ENCODE results near the gene RIGI. TPM values are rescaled to one million over a fixed set of nuclear protein-coding genes. Genes with fewer than 3 reads are reported as not detected.

The RIGI gene
- total and polyA plus RNA-seq, 2 of the 13 experiments (the other 11 are each of a cell fraction or from before 2014, with no cell fraction given), result 3.0 to 8.2 TPM

DNA sequence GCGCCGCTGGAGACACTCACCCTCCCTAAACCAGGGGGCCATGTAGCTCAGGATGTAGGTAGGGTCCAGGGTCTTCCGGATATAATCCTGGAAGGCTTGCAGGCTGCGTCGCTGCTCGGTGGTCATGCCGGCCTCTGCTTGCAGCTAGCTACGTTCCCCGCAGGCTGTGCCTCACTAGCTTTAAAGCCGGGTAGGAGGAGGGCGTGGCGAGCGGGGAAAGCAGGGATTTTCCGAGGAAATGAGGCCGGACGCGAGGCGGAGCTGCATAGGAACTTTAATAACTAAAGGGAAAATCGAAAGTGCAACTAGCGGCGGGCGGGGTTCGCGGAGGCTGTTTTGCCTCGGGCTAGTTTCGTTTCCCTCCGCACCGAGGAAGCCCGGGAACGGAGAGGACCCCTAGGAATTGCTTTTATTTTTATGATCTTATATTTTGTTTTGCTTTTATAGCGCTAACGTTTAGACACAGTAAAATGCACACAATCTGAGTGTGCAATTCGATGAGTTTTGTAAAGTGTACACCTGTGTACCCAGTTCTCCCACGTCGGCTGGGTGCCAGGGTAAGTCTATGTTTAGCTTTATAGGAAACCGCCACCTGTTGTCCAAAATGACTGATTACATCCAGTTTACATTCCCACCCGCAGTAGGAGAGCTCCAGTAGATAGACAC, at the start of gene RIGI (continued):
- peak; percentile 76; the same call in 1 of the 2 replicates for TF ChIP-seq ZFP90 (CRISPR knock-in tag; IDR thresholded peaks at IDR 0.05; ENCODE audit: borderline replicate concordance)
- peak; percentile 73; the same call in 1 of the 2 replicates for TF ChIP-seq ZNF264 (CRISPR knock-in tag; IDR thresholded peaks at IDR 0.05)
- TF ChIP-seq ZNF782 (CRISPR knock-in tag; IDR thresholded peaks at IDR 0.05; ENCODE audit: borderline replicate concordance), result no peak
- no peak for TF ChIP-seq TEAD3 (CRISPR knock-in tag; optimal IDR thresholded peaks at IDR 0.05; ENCODE audit: borderline replicate concordance)
- TF ChIP-seq, protein P1, sequence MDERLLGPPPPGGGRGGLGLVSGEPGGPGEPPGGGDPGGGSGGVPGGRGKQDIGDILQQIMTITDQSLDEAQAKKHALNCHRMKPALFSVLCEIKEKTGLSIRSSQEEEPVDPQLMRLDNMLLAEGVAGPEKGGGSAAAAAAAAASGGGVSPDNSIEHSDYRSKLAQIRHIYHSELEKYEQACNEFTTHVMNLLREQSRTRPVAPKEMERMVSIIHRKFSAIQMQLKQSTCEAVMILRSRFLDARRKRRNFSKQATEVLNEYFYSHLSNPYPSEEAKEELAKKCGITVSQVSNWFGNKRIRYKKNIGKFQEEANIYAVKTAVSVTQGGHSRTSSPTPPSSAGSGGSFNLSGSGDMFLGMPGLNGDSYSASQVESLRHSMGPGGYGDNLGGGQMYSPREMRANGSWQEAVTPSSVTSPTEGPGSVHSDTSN (CRISPR knock-in tag; IDR thresholded peaks at IDR 0.05), result no peak
- no peak for TF ChIP-seq HES4 (CRISPR knock-in tag; IDR thresholded peaks at IDR 0.05; ENCODE audit: borderline replicate concordance)
- no peak for TF ChIP-seq YY1 (IDR thresholded peaks at IDR 0.05; ENCODE audit: insufficient read depth, insufficient replicate concordance, low read depth, low read length)
- TF ChIP-seq ZNF549 (CRISPR knock-in tag; IDR thresholded peaks at IDR 0.05), result no peak
- TF ChIP-seq PRMT3 (CRISPR knock-in tag; IDR thresholded peaks at IDR 0.05; ENCODE audit: borderline replicate concordance, low read depth), result 0 out of 2 replicates have a peak, but pooled peaks have one; percentile 58
- 0 out of 2 replicates have a peak, but pooled peaks have one; percentile 15 for TF ChIP-seq NR2C2 (CRISPR knock-in tag; IDR thresholded peaks at IDR 0.05; ENCODE audit: borderline replicate concordance)
- no peak for TF ChIP-seq ZKSCAN5 (CRISPR knock-in tag; IDR thresholded peaks at IDR 0.05)
- TF ChIP-seq RFXAP (CRISPR knock-in tag; IDR thresholded peaks at IDR 0.05; ENCODE audit: borderline replicate concordance), result 0 out of 2 replicates have a peak, but pooled peaks have one; percentile 47
- TF ChIP-seq ZNF367 (CRISPR knock-in tag; IDR thresholded peaks at IDR 0.05; ENCODE audit: borderline replicate concordance), result 0 out of 2 replicates have a peak, but pooled peaks have one; percentile 68
- TF ChIP-seq, protein P2, sequence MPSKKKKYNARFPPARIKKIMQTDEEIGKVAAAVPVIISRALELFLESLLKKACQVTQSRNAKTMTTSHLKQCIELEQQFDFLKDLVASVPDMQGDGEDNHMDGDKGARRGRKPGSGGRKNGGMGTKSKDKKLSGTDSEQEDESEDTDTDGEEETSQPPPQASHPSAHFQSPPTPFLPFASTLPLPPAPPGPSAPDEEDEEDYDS (CRISPR knock-in tag; IDR thresholded peaks at IDR 0.05), result peak; percentile 96
- peak; percentile 27; the same call in 1 of the 2 replicates for TF ChIP-seq YEATS4 (CRISPR knock-in tag; IDR thresholded peaks at IDR 0.05; ENCODE audit: borderline replicate concordance)
- TF ChIP-seq FOSL2 (CRISPR knock-in tag; IDR thresholded peaks at IDR 0.05), result no peak
- TF ChIP-seq SMC3 (IDR thresholded peaks at IDR 0.05; ENCODE audit: low read length), result peak; percentile 69
- no peak for TF ChIP-seq SAFB2 (CRISPR knock-in tag; IDR thresholded peaks at IDR 0.05; ENCODE audit: borderline replicate concordance, low read depth)
- no peak for TF ChIP-seq ZNF772 (CRISPR knock-in tag; IDR thresholded peaks at IDR 0.05)
- no peak for TF ChIP-seq RXRB (CRISPR knock-in tag; IDR thresholded peaks at IDR 0.05; ENCODE audit: borderline replicate concordance)
- TF ChIP-seq SYNCRIP (IDR thresholded peaks at IDR 0.05; ENCODE audit: insufficient read depth, low read depth, low read length), result no peak
- no peak for TF ChIP-seq ESRRA (CRISPR knock-in tag; IDR thresholded peaks at IDR 0.05; ENCODE audit: low read depth)
- TF ChIP-seq PITX1 (CRISPR knock-in tag; IDR thresholded peaks at IDR 0.05), result 0 out of 2 replicates have a peak, but pooled peaks have one; percentile 34
- TF ChIP-seq NFIB (CRISPR knock-in tag; IDR thresholded peaks at IDR 0.05; ENCODE audit: borderline replicate concordance), result no peak
- no peak for TF ChIP-seq KDM6A (CRISPR knock-in tag; IDR thresholded peaks at IDR 0.05; ENCODE audit: low read depth)
- TF ChIP-seq, protein P3, sequence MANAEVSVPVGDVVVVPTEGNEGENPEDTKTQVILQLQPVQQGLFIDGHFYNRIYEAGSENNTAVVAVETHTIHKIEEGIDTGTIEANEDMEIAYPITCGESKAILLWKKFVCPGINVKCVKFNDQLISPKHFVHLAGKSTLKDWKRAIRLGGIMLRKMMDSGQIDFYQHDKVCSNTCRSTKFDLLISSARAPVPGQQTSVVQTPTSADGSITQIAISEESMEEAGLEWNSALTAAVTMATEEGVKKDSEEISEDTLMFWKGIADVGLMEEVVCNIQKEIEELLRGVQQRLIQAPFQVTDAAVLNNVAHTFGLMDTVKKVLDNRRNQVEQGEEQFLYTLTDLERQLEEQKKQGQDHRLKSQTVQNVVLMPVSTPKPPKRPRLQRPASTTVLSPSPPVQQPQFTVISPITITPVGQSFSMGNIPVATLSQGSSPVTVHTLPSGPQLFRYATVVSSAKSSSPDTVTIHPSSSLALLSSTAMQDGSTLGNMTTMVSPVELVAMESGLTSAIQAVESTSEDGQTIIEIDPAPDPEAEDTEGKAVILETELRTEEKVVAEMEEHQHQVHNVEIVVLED (CRISPR knock-in tag; IDR thresholded peaks at IDR 0.05; ENCODE audit: borderline replicate concordance), result peak; percentile 31; the same call in 1 of the 2 replicates
- peak; percentile 77; the same call in 1 of the 2 replicates for TF ChIP-seq NRL (CRISPR knock-in tag; IDR thresholded peaks at IDR 0.05; ENCODE audit: borderline replicate concordance)
- TF ChIP-seq SALL2 (CRISPR knock-in tag; IDR thresholded peaks at IDR 0.05), result no peak

Measured in HepG2 (cell line).